ENCODE data around the gene KLF16. TPM values are rescaled to one million over a fixed set of nuclear protein-coding genes. Genes with fewer than 3 reads are reported as not detected.
A peak's percentile ranks its signal among the peaks of the same experiment; 100 is the strongest.

KLF16 gene
- total and polyA plus RNA-seq, 9 of the 15 experiments (the other 6 are each of a cell fraction or from before 2014, with no cell fraction given), result 0.04 to 60.4 (median 6.8) TPM

DNA sequence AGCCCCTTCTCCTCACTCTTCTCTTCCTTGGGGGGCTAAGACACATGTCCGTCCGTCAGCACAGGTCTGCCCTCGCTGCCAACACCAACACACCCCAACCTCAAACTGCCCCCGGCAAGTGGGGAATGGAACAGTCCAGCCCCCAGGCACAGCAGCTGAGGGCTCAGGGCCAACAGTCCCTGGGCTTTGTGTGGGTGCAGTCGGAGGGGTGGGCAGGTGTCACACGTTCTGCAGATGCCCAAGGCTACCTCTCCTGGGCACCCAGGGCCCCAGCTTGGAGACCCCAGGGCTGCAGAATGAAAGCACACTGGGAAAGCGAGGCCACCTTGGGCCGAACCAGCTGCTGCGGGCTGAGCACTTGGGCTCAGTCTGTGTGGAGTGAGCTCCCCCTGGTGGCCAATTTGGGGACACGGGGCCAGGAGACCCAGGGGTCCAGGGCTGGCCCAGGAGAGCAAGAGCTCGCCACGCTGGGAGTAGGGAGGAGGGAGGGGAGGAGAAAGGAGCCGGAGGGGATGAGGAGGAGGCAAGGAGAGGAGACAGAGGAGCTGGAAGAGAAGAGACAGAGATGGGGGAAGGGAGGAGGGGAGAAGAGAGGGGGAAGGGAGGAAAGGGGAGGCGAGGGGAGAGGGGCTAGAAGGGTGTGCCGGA lies 37.3 kb downstream of the KLF16 start (continued):
- TF ChIP-seq, protein P1, sequence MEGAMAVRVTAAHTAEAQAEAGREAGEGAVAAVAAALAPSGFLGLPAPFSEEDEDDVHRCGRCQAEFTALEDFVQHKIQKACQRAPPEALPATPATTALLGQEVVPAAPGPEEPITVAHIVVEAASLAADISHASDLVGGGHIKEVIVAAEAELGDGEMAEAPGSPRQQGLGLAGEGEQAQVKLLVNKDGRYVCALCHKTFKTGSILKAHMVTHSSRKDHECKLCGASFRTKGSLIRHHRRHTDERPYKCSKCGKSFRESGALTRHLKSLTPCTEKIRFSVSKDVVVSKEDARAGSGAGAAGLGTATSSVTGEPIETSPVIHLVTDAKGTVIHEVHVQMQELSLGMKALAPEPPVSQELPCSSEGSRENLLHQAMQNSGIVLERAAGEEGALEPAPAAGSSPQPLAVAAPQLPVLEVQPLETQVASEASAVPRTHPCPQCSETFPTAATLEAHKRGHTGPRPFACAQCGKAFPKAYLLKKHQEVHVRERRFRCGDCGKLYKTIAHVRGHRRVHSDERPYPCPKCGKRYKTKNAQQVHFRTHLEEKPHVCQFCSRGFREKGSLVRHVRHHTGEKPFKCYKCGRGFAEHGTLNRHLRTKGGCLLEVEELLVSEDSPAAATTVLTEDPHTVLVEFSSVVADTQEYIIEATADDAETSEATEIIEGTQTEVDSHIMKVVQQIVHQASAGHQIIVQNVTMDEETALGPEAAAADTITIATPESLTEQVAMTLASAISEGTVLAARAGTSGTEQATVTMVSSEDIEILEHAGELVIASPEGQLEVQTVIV (CRISPR knock-in tag; IDR thresholded peaks at IDR 0.05; ENCODE audit: borderline replicate concordance), result no peak
- TF ChIP-seq, protein P2, sequence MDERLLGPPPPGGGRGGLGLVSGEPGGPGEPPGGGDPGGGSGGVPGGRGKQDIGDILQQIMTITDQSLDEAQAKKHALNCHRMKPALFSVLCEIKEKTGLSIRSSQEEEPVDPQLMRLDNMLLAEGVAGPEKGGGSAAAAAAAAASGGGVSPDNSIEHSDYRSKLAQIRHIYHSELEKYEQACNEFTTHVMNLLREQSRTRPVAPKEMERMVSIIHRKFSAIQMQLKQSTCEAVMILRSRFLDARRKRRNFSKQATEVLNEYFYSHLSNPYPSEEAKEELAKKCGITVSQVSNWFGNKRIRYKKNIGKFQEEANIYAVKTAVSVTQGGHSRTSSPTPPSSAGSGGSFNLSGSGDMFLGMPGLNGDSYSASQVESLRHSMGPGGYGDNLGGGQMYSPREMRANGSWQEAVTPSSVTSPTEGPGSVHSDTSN (CRISPR knock-in tag; IDR thresholded peaks at IDR 0.05; ENCODE audit: low read depth), result no peak
- TF ChIP-seq, protein P2 (tag; conservative IDR thresholded peaks at IDR 0.05; ENCODE audit: low read depth), result no peak
- TF ChIP-seq ZNF324 (CRISPR knock-in tag; IDR thresholded peaks at IDR 0.05) (no peak), PHB (CRISPR knock-in tag; IDR thresholded peaks at IDR 0.05) (no peak), C11orf30 (IDR thresholded peaks at IDR 0.05; ENCODE audit: low read depth) (no peak), RCOR1 (IDR thresholded peaks at IDR 0.05; ENCODE audit: borderline replicate concordance in 1 of 2, low read depth in 2 of 2, low read length in 2 of 2) (0 out of 4 replicates have a peak, but pooled peaks of 1 of the 2 experiments have one; percentile 16), RBM14 (IDR thresholded peaks at IDR 0.05; ENCODE audit: borderline replicate concordance, insufficient read depth, low read depth, low read length) (no peak), DDX20 (tag; IDR thresholded peaks at IDR 0.05; ENCODE audit: low read depth) (no peak), OTX1 (CRISPR knock-in tag; IDR thresholded peaks at IDR 0.05) (no peak), NFATC3 (IDR thresholded peaks at IDR 0.05) (no peak), NFXL1 (CRISPR knock-in tag; IDR thresholded peaks at IDR 0.05) (no peak), KLF13 (tag; IDR thresholded peaks at IDR 0.05; ENCODE audit: borderline replicate concordance, low read depth) (no peak), MAFK (IDR thresholded peaks at IDR 0.05; ENCODE audit: low read length) (no peak), KLF16 (IDR thresholded peaks at IDR 0.05) (peak; percentile 57; the same call in 1 of the 2 replicates), RBM34 (IDR thresholded peaks at IDR 0.05; ENCODE audit: borderline replicate concordance, insufficient read depth, low read length) (no peak), ZFP1 (CRISPR knock-in tag; IDR thresholded peaks at IDR 0.05) (no peak), ZNF347 (CRISPR knock-in tag; IDR thresholded peaks at IDR 0.05; ENCODE audit: low read depth) (no peak)
- TF ChIP-seq, protein P3, sequence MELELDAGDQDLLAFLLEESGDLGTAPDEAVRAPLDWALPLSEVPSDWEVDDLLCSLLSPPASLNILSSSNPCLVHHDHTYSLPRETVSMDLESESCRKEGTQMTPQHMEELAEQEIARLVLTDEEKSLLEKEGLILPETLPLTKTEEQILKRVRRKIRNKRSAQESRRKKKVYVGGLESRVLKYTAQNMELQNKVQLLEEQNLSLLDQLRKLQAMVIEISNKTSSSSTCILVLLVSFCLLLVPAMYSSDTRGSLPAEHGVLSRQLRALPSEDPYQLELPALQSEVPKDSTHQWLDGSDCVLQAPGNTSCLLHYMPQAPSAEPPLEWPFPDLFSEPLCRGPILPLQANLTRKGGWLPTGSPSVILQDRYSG (tag; conservative IDR thresholded peaks at IDR 0.05; ENCODE audit: low read depth), result no peak
- TF ChIP-seq, protein P4, sequence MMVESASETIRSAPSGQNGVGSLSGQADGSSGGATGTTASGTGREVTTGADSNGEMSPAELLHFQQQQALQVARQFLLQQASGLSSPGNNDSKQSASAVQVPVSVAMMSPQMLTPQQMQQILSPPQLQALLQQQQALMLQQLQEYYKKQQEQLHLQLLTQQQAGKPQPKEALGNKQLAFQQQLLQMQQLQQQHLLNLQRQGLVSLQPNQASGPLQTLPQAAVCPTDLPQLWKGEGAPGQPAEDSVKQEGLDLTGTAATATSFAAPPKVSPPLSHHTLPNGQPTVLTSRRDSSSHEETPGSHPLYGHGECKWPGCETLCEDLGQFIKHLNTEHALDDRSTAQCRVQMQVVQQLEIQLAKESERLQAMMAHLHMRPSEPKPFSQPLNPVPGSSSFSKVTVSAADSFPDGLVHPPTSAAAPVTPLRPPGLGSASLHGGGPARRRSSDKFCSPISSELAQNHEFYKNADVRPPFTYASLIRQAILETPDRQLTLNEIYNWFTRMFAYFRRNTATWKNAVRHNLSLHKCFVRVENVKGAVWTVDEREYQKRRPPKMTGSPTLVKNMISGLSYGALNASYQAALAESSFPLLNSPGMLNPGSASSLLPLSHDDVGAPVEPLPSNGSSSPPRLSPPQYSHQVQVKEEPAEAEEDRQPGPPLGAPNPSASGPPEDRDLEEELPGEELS (CRISPR knock-in tag; IDR thresholded peaks at IDR 0.05; ENCODE audit: borderline replicate concordance), result no peak
